GM12891 (cell line): ENCODE data around the gene IL17RD.

Source experiments
- PAX5 ChIP-seq: IDR thresholded peaks from 2 replicates; pipeline ENCODE4 v1.6.1; 2011; ENCODE audit warnings: low read length, moderate library complexity, mild to moderate bottlenecking; ENCODE audit not compliant: insufficient read depth, severe bottlenecking
- POLR2A ChIP-seq: IDR thresholded peaks from 2 replicates; pipeline ENCODE4 v1.6.1; 2011; ENCODE audit warnings: low read depth, low read length, control low read depth
- POLR2AphosphoS5 ChIP-seq: IDR thresholded peaks from 2 replicates; pipeline ENCODE4 v1.6.1; 2011; ENCODE audit warnings: low read depth, low read length, control low read depth
- SPI1 ChIP-seq: IDR thresholded peaks from 2 replicates; pipeline ENCODE4 v1.6.1; 2011; ENCODE audit warnings: low read depth, low read length, control low read depth
- TAF1 ChIP-seq: IDR thresholded peaks from 2 replicates; pipeline ENCODE4 v1.6.1; 2011; ENCODE audit warnings: low read depth, low read length, control low read depth

DNA sequence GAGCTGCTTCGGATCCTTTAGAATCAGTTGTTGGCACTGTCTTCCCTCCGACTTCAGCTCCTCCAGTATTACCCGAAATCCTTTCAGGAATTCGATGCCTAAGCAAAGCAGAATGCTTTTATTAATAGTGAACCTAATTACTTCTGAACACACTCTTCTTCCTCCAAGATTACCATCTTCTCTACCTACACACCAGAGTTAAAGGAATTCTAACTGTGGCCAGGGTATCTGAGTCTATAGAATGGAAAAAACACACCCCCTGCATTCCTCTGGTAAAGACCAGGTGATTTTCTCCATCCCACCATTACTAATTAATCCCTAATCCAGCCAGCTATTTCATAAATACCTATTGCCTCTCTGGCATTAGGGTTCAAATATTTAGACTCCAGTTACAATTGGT is 54.9 kb downstream of the IL17RD start:
- TF ChIP-seq POLR2AphosphoS5 (no peak), POLR2A (no peak), TAF1 (no peak), SPI1 (no peak), PAX5 (no peak)
